GM12878 (cell line): ENCODE data around the gene PKP4. TPM values are rescaled to one million over a fixed set of nuclear protein-coding genes. Genes with fewer than 3 reads are reported as not detected.

Experiments used
- ATAC-seq: fragments of 200-7000 bp; cut with Tn5 transposase; 3 replicates; pipeline ENCODE4 v1.9.1; 2020; ENCODE audit warnings: mild to moderate bottlenecking, moderate library complexity
- BruUV-seq: library from RNA; stranded (reverse); fragments of 400-500 nt; replicated peaks from 2 replicates; lab custom pipeline; 2021; lab: Mats Ljungman, UMichigan
- CTCF ChIA-PET: fragments of 300-600 bp; sonication (Branson Sonifier 250); formaldehyde crosslinking; extraction: SDS; loops from one replicate; lab custom pipeline; 2021; ENCODE audit warnings: inconsistent platforms; lab: Yijun Ruan, JAX
- POLR2A ChIA-PET: fragments of 350-600 bp; formaldehyde crosslinking; extraction: SDS; loops from one replicate; lab custom pipeline; 2021; ENCODE audit warnings: inconsistent platforms; lab: Charles Lee
- RAD21 ChIA-PET: fragments of 300-600 bp; sonication (Branson Sonifier 250); formaldehyde crosslinking; loops from one replicate; lab custom pipeline; 2023; ENCODE audit warnings: antibody characterized with exemption; ENCODE audit not compliant: unreplicated experiment; lab: Charles Lee
- SMC1A ChIA-PET: fragments of 300-600 bp; sonication (Branson Sonifier 250); formaldehyde crosslinking; loops from one replicate; lab custom pipeline; 2023; ENCODE audit not compliant: unreplicated experiment, uncharacterized antibody; lab: Charles Lee
- DNase-seq: peaks from one replicate; pipeline ENCODE4 v3.0.0-alpha.2; 2011; ENCODE audit warnings: low read depth, low spot score
- FAIRE-seq: peaks from 3 replicates; lab custom pipeline; 2011; peaks lifted over from hg19 to GRCh38; lab: Jason Lieb, UNC
- H2AFZ ChIP-seq: 2 replicates; pipeline ENCODE4 v1.6.0; 2011; ENCODE audit warnings: low read depth, low read length, control low read depth; ENCODE audit not compliant: control insufficient read depth
- H3K27ac ChIP-seq: 2 replicates; pipeline ENCODE4 v1.5.1; 2011; ENCODE audit warnings: control low read depth; ENCODE audit not compliant: control insufficient read depth, insufficient read depth
- H3K27me3 ChIP-seq, 2 experiments: replicated peaks in 1 of 2; 2 replicates each; pipeline versions ENCODE4 v1.6.0 to v1.6.1; 2011; ENCODE audit warnings: low read length in 1 of 2; ENCODE audit not compliant: control insufficient read depth in 2 of 2, insufficient read depth in 2 of 2
- H3K36me3 ChIP-seq, 2 experiments: 2 replicates each; pipeline ENCODE4 v1.5.1; 2011; ENCODE audit warnings: low read length in 1 of 2; ENCODE audit not compliant: control insufficient read depth in 2 of 2, insufficient read depth in 2 of 2
- H3K4me1 ChIP-seq: 2 replicates; pipeline ENCODE4 v1.6.1; 2011; ENCODE audit warnings: mild to moderate bottlenecking, low read length, moderate library complexity, mixed read lengths; ENCODE audit not compliant: control insufficient read depth, insufficient read depth
- H3K4me2 ChIP-seq: 2 replicates; pipeline ENCODE4 v1.6.0; 2011; ENCODE audit warnings: control low read depth; ENCODE audit not compliant: control insufficient read depth, insufficient read depth
- H3K4me3 ChIP-seq: fragments of 200-600 bp; sonication (generic); 2 replicates; pipeline ENCODE4 v1.5.1; 2016
- H3K79me2 ChIP-seq: 2 replicates; pipeline ENCODE4 v1.6.0; 2011; ENCODE audit warnings: low read length; ENCODE audit not compliant: control insufficient read depth, insufficient read depth
- H3K9ac ChIP-seq: 2 replicates; pipeline ENCODE4 v1.8.0; 2011; ENCODE audit warnings: low read length, control low read depth, mixed read lengths; ENCODE audit not compliant: control insufficient read depth, insufficient read depth
- H3K9me3 ChIP-seq: replicated peaks from 3 replicates; pipeline ENCODE4 v1.5.1; 2011; ENCODE audit warnings: mild to moderate bottlenecking, low read length; ENCODE audit not compliant: control insufficient read depth, insufficient read depth
- H4K20me1 ChIP-seq: 2 replicates; pipeline ENCODE4 v1.6.0; 2011; ENCODE audit not compliant: control insufficient read depth, insufficient read depth
- HCFC1 ChIP-seq: fragments of 150-350 bp; IDR thresholded peaks from 2 replicates; pipeline ENCODE4 v1.6.1; 2014; ENCODE audit warnings: low read length
- RAD51 ChIP-seq: fragments of 450-650 bp; IDR thresholded peaks from 2 replicates; pipeline ENCODE4 v1.6.1; 2016; ENCODE audit warnings: moderate library complexity, mild to moderate bottlenecking, inconsistent platforms
- SMC3 ChIP-seq: IDR thresholded peaks from 2 replicates; pipeline ENCODE4 v1.6.1; 2011; ENCODE audit warnings: low read length, improper control_type of control experiment, borderline replicate concordance
- SUPT20H ChIP-seq: IDR thresholded peaks from 2 replicates; pipeline ENCODE4 v1.6.1; 2011; ENCODE audit warnings: low read depth, mild to moderate bottlenecking, low read length, moderate library complexity, borderline replicate concordance; ENCODE audit not compliant: control insufficient read depth
- ZNF217 ChIP-seq: fragments of 450-650 bp; IDR thresholded peaks from 2 replicates; pipeline ENCODE4 v1.6.1; 2017; ENCODE audit warnings: antibody characterized with exemption, mild to moderate bottlenecking
- WGBS: methylation state at CpG from one replicate; pipeline ENCODE4 v1.1.6; 2016; ENCODE audit warnings: low lambda C conversion rate; ENCODE audit not compliant: insufficient replicate concordance, insufficient coverage; ENCODE audit errors: missing lambda C conversion rate; 5-methylcytosine and 5-hydroxymethylcytosine counted together
- in situ Hi-C: fragments of 300-500 bp; cut with MboI; formaldehyde crosslinking; loops from 9 replicates; pipeline ENCODE4 v1.14.3; 2018; ENCODE audit warnings: mixed read lengths
- intact Hi-C: fragments of 100-400 bp; cut with micrococcal nuclease; formaldehyde crosslinking; loops from one replicate; pipeline ENCODE4 v1.14.2; 2022; ENCODE audit not compliant: unreplicated experiment
- polyA plus RNA-seq, 11 experiments: library from polyadenylated mRNA; depleted of rRNA in 4 of 11; unstranded in 6 of 11; stranded (reverse) in 5 of 11; fragments of >200 nt; fragmentation: Nextera tagmentation in 4 of 11; fragmentation: Illumina TruSeq in 1 of 11; extraction: Ambion mirVana in 4 of 11; extraction: Trizol in 1 of 11; gene quantifications; 1 replicate in 1 of 11; 2 replicates in 10 of 11; pipeline versions ENCODE4 v1.2.1 to v1.2.3, GENCODE V29; 2011 to 2016; ENCODE audit warnings: inconsistent platforms in 2 of 11, missing spikeins in 2 of 11, low read depth in 1 of 11
- total RNA-seq, 4 experiments: library from RNA; depleted of rRNA in 3 of 4; stranded (reverse); fragments of >200 nt in 3 of 4; fragmentation: Illumina TruSeq in 1 of 4; extraction: Trizol in 1 of 4; gene quantifications; 2 replicates each; pipeline versions ENCODE4 v1.2.1 to v1.2.3, GENCODE V29; 2013 to 2021
- TF ChIP-seq, protein P1 (sequence below): fragments of 450-650 bp; formaldehyde crosslinking; IDR thresholded peaks from 2 replicates; pipeline ENCODE4 v1.4.0; 2020; ENCODE audit warnings: mild to moderate bottlenecking, moderate library complexity
- TF ChIP-seq, protein P2 (sequence below): IDR thresholded peaks from 2 replicates; pipeline ENCODE4 v1.6.1; 2011; ENCODE audit warnings: mild to moderate bottlenecking, low read depth, low read length, moderate library complexity; ENCODE audit not compliant: insufficient replicate concordance

PKP4 gene
- total and polyA plus RNA-seq, 10 of the 15 experiments (the other 5 are each of a cell fraction or from before 2014, with no cell fraction given): 4.8 to 35.8 (median 17.7) TPM

DNA sequence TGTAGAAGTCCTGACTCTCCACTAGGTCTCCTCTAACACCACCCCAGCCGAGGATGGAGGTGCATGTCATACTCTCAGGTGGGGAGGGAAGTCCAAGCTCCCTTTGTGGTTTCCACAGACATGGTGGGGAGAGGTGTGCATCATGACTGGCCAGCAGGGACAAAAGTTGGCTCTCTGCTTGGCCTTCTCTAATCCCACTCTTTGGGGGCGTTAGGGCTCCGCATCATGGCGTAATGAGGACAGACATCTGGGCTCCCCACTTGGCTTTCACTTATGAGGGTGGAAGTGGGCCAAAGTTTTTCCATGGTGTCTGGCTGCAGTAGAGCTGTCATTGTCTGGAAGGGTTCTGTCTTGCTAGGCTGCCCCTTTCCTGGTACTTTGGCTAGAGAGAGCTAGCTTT lies 257.7 kb downstream of the PKP4 start:
- H3K27me3 ChIP-seq: no peaks in the 10 kb centered on the region
- TF ChIP-seq, protein P1, sequence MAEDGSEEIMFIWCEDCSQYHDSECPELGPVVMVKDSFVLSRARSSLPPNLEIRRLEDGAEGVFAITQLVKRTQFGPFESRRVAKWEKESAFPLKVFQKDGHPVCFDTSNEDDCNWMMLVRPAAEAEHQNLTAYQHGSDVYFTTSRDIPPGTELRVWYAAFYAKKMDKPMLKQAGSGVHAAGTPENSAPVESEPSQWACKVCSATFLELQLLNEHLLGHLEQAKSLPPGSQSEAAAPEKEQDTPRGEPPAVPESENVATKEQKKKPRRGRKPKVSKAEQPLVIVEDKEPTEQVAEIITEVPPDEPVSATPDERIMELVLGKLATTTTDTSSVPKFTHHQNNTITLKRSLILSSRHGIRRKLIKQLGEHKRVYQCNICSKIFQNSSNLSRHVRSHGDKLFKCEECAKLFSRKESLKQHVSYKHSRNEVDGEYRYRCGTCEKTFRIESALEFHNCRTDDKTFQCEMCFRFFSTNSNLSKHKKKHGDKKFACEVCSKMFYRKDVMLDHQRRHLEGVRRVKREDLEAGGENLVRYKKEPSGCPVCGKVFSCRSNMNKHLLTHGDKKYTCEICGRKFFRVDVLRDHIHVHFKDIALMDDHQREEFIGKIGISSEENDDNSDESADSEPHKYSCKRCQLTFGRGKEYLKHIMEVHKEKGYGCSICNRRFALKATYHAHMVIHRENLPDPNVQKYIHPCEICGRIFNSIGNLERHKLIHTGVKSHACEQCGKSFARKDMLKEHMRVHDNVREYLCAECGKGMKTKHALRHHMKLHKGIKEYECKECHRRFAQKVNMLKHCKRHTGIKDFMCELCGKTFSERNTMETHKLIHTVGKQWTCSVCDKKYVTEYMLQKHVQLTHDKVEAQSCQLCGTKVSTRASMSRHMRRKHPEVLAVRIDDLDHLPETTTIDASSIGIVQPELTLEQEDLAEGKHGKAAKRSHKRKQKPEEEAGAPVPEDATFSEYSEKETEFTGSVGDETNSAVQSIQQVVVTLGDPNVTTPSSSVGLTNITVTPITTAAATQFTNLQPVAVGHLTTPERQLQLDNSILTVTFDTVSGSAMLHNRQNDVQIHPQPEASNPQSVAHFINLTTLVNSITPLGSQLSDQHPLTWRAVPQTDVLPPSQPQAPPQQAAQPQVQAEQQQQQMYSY (CRISPR knock-in tag): no peak
- no peak for TF ChIP-seq SUPT20H
- TF ChIP-seq, protein P2, sequence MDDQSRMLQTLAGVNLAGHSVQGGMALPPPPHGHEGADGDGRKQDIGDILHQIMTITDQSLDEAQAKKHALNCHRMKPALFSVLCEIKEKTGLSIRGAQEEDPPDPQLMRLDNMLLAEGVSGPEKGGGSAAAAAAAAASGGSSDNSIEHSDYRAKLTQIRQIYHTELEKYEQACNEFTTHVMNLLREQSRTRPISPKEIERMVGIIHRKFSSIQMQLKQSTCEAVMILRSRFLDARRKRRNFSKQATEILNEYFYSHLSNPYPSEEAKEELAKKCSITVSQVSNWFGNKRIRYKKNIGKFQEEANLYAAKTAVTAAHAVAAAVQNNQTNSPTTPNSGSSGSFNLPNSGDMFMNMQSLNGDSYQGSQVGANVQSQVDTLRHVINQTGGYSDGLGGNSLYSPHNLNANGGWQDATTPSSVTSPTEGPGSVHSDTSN: no peak
- no peak for TF ChIP-seq RAD51
- TF ChIP-seq ZNF217: no peak
- TF ChIP-seq SMC3: no peak
- no peak for TF ChIP-seq HCFC1
- intact Hi-C loops (no loop called here), in situ Hi-C loops (no loop called here)
- H3K79me2 ChIP-seq: no peaks in the 10 kb centered on the region
- H3K4me1 ChIP-seq: no peaks in the 10 kb centered on the region
- SMC1A ChIA-PET: no interaction called here
- no peaks in the 10 kb centered on the region for H3K36me3 ChIP-seq
- DNase-seq (no peak), ATAC-seq (no peak), FAIRE-seq (no peak)
- BruUV-seq: no TSS peak
- WGBS: 41% methylated on average over 4 of the region's 4 CpGs
- H3K4me3 ChIP-seq: no peak overlapping the region
- H3K27ac ChIP-seq: no peak overlapping the region
- RAD21 ChIA-PET: no interaction called here
- POLR2A ChIA-PET: no interaction called here
- H3K4me2 ChIP-seq: no peak overlapping the region
- CTCF ChIA-PET: interaction anchor here (1.3 kb wide), 1 partner anchor 8 kb away, joined by 4 read pairs; no protein-coding TSS in a partner anchor
- no peak overlapping the region for H2AFZ ChIP-seq
- no peaks in the 10 kb centered on the region; the same call in 2 of the 3 replicates for H3K9me3 ChIP-seq
- no peaks in the 10 kb centered on the region for H4K20me1 ChIP-seq
- no peak overlapping the region for H3K9ac ChIP-seq
